ENCODE results near the gene SHC2. TPM values are rescaled to one million over a fixed set of nuclear protein-coding genes. Genes with fewer than 3 reads are reported as not detected.
"Not testable (repeated sequence)": the region's sequence is repeated elsewhere in the genome, so short reads cannot be mapped to it uniquely, and the experiment has no call there.

Gene SHC2
- total RNA-seq, 1 experiment from 2014 or later, result not detected

DNA sequence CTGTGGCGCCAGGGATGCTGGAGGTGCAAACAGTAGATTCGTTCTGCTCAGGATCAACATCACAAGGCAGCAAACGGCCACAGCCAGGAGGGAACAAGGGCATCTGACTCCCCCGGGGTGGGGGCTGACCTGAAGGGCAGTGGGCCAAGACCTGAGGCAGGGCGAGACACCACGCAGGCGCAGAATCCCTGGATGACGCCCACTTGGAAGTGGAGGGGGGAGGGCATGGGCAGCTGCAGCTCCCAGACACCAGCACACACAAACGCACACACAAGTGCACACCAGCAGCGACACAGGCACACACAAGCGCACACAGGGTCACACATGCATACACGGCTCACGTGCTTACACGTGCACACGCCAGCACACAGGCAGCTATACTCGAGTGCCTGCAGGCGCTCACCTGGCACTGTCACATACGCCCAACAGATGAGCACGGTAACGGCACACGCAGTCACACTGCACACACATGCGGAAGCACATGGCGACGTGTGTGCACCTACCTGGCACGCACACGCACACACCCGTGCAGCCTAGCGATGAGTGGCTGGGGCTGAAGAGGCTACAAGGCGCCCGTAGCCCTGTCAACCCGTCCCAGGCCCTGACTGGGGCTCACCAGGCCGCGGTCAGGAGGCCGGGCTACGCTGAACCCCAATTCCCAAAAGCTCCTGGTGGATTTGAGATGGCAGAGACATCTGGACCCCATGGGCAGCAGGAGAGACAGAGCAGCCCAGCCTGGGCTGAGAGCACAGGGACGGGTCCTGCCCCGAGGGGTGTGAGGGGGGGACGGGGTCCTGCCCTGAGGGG is 57.4 kb downstream of the SHC2 start:
- H3K4me1 ChIP-seq (replicated peaks), result no peaks in the 10 kb centered on the region
- DNase-seq (ENCODE audit: low read depth in 1 of 2, low spot score in 2 of 2), result no peak
- H3K27ac ChIP-seq, result no peak overlapping the region
- H3K9me3 ChIP-seq (replicated peaks), result no peaks in the 10 kb centered on the region; the same call in none of the 2 replicates
- H3K36me3 ChIP-seq, result no peaks in the 10 kb centered on the region
- no peak overlapping the region for H3K4me3 ChIP-seq
- H3K27me3 ChIP-seq (replicated peaks), result peaks cover 51% of the 10 kb centered on the region

DNA sequence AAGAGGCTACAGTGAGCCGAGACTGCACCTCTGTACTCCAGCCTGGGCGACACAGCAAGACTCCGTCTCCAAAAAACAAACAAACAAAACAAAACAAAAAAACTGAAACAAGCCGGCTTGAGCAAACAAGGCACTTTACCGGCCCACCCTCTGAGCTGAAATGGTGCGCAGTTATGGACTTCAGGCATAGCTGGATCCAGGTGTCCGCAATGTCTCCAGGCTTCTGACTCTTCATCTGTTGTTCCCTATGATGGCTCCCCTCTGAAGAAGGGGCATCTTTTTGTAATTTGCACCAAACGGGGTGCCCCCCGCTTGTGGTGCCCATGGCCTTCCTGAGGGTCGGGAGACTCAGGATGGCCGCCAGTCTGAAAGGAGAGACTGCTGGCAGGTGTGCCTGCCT is 58.0 kb downstream of the SHC2 start:
- Histone ChIP-seq H3K27me3 (replicated peaks) (peaks cover 45% of the 10 kb centered on the region), H3K27ac (no peak overlapping the region), H3K4me3 (no peak overlapping the region), H3K36me3 (no peaks in the 10 kb centered on the region), H3K9me3 (replicated peaks) (no peaks in the 10 kb centered on the region; the same call in none of the 2 replicates), H3K4me1 (replicated peaks) (no peaks in the 10 kb centered on the region)
- no peak for DNase-seq (ENCODE audit: low read depth in 1 of 2, low spot score in 2 of 2)

DNA sequence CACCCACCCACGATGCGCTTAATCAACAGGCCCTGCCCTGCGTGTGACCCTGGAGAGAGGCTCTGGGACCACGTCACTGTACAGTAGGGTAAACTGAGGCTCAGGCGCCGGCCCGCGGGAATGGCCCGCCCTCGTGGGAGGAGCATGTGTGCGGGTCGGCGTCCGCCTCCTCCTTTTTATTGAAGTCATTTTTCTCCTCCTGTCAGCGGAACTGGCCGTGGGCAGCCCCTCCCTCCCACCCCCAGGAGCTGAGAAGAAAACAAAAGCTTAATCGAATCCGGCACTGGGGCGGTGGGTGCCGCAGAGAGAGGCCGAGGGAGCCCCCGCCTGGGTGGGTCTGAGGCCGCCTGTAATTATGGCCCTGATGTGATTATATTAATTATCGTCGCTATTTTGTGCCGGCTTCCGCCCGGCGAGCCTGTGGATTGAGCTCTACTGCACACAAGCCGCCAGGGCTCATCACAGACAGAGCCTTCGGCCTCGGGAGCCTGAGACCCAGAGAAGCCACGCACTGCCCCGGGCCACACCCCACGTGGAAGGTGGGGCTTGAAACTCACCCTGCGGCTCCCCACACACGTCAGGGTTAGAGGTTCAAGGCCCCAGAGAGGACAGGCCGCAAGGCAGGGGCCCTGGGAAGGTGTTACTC is 58.8 kb downstream of the SHC2 start:
- Histone ChIP-seq H3K27me3 (replicated peaks) (peaks cover 37% of the 10 kb centered on the region), H3K4me3 (no peak overlapping the region), H3K9me3 (replicated peaks) (no peaks in the 10 kb centered on the region; the same call in none of the 2 replicates), H3K27ac (no peak overlapping the region), H3K4me1 (replicated peaks) (no peaks in the 10 kb centered on the region), H3K36me3 (no peaks in the 10 kb centered on the region)
- DNase-seq (ENCODE audit: low read depth in 1 of 2, low spot score in 2 of 2), result no peak

DNA sequence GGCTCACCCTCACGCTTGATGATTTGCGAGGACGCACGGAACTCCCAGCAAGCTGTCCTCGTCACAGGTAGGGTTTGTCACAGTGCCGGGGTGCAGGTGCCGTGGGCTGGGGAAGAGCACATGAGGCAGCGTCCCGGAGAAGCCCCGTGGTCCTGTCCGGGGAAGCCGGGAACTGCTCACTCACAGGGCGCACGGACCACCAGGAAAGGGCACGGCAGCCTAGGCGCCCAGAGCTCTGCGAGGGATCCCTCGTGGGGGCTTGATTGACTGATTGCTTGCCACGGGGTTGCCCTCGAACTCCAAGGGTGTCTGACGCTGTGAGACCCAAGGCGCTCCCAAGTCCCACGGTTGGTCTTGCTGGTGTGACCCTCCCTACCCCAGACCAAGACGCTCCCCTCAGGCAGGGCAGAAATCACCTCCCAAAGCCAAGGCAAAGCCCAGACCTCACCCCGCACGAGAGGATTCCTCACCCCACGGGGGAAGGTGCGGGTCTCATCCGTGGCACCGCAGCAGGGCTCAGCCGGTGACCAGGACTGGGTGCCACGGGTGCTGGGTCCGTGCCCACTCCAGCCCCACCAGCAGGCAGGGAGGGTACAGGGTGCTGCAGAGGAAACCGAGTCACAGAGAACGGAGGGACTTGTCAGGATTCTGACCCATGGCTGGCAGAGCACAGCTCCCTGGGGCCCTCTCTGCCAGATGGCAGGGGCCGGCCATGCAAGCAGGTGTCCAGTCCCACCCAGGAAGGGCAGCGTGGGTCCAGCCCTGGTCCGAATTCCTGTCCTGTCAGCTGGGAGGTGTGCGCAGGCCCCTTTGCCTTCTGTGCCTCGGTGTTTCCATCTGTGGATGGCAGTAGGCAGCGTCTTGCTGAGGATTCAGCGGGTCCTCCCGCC is 59.6 kb downstream of the SHC2 start:
- Histone ChIP-seq H3K27me3 (replicated peaks) (peaks cover 29% of the 10 kb centered on the region), H3K9me3 (replicated peaks) (no peaks in the 10 kb centered on the region; the same call in none of the 2 replicates), H3K27ac (no peak overlapping the region), H3K4me3 (no peak overlapping the region), H3K36me3 (no peaks in the 10 kb centered on the region), H3K4me1 (replicated peaks) (no peaks in the 10 kb centered on the region)
- DNase-seq (ENCODE audit: low read depth in 1 of 2, low spot score in 2 of 2), result no peak

DNA sequence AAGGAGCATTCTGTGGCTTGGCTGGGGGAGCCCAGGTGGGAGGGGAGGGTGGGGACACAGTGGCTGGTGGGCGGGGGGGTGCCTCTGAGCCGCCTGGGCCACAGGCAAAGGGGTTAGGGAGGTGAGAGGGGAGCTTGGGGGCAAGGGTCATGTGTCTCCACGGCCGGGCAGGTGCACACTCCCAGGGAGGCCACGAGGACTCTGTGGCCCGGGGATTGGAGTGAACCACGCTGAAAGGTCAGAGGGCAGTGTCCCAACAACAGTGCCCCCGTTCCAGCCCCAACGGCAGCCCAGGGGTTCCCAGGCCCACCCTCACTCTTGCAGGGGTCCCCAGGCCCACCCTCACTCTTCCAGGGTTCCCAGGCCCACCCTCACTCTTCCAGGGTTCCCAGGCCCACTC is 61.5 kb downstream of the SHC2 start:
- H3K27ac ChIP-seq, result no peak overlapping the region
- no peaks in the 10 kb centered on the region for H3K4me1 ChIP-seq (replicated peaks)
- DNase-seq (ENCODE audit: low read depth in 1 of 2, low spot score in 2 of 2), result no peak
- no peak overlapping the region for H3K4me3 ChIP-seq
- H3K36me3 ChIP-seq, result no peaks in the 10 kb centered on the region
- H3K9me3 ChIP-seq (replicated peaks), result no peaks in the 10 kb centered on the region; the same call in none of the 2 replicates
- peaks cover 17% of the 10 kb centered on the region for H3K27me3 ChIP-seq (replicated peaks)

DNA sequence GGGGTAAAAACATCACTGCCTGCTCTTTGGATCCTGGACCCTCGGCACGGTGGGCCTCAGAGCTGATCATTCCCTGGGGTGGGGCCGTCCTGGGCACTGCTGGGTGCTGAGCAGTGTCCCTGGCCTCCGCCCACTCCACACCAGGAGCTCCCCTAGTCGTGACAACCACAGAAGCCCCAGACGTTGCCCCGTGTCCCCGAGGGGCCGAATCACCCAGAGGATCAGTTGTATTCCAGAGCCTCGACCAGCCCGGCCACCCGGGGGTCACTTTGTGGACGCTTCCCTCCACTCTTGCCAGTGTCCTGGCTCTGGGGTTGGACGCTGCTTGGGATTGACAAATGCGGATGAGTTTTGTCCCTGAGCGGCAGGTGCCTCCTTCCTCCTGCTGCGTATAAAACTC is 62.1 kb downstream of the SHC2 start:
- H3K27me3 ChIP-seq (replicated peaks), result peaks cover 17% of the 10 kb centered on the region
- no peaks in the 10 kb centered on the region for H3K4me1 ChIP-seq (replicated peaks)
- no peaks in the 10 kb centered on the region; the same call in none of the 2 replicates for H3K9me3 ChIP-seq (replicated peaks)
- H3K4me3 ChIP-seq, result no peak overlapping the region
- no peak overlapping the region for H3K27ac ChIP-seq
- no peak for DNase-seq (ENCODE audit: low read depth in 1 of 2, low spot score in 2 of 2)
- no peaks in the 10 kb centered on the region for H3K36me3 ChIP-seq

DNA sequence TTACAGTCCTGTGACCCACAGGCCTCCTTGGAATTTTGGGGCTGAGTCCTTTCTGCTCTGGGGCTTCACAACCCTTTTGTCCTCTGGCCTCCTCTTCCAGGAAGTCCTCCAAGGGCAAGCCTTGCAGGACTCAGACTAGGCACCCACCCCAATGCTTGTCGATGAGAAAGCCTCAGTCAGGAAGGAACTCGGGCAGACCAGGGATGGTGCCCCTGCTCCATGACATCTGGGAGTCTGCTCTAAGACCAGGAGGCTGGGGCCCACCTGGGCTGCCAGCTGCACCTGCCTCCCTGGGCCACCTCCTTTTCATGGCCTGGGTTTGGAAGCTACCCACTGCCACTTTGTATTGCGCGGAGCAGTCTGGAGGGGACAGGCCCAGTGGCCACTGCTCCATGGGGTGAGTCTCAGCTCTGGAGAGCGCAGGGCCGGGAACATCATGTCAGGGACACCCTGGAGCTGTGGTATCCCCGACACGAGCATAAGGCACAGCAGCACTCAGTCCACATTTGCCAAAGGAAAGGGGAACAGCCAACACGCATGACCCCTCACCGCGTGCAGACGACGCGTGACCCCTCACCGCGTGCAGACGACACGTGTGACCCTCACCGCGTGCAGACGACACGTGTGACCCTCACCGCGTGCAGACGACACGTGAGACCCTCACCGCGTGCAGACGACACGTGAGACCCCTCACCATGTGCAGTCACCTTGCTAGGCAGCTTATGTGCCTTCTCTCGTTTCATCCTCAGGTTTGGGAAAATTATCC is 62.7 kb downstream of the SHC2 start:
- no peak overlapping the region for H3K27ac ChIP-seq
- H3K9me3 ChIP-seq (replicated peaks), result no peaks in the 10 kb centered on the region; the same call in none of the 2 replicates
- H3K4me1 ChIP-seq (replicated peaks), result no peaks in the 10 kb centered on the region
- no peaks in the 10 kb centered on the region for H3K36me3 ChIP-seq
- H3K27me3 ChIP-seq (replicated peaks), result peaks cover 12% of the 10 kb centered on the region
- DNase-seq (ENCODE audit: low read depth in 1 of 2, low spot score in 2 of 2), result no peak
- no peak overlapping the region for H3K4me3 ChIP-seq

DNA sequence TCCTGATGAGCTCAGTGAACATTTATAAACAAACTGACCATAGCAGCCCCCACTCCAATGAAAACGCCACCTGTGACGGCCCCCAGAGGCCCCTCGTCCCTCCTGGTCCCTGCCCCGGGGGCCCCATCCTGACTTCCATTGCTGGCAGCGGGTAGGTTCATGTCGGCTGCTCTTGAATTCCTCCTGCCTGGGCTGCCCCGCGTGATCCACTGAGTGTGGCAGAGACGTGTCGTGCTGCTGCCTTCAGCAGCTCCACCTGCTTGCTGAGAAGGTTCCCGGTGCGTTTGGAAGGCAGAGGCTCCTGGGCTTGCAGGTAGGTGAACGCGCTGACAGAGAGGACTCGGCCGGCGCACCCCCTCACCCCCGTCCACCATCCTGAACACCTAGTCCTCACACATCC is 63.5 kb downstream of the SHC2 start:
- H3K36me3 ChIP-seq, result no peaks in the 10 kb centered on the region
- no peak for DNase-seq (ENCODE audit: low read depth in 1 of 2, low spot score in 2 of 2)
- H3K27ac ChIP-seq, result no peak overlapping the region
- H3K27me3 ChIP-seq (replicated peaks), result peaks cover 4% of the 10 kb centered on the region; the same call in 1 of the 2 replicates
- no peak overlapping the region for H3K4me3 ChIP-seq
- no peaks in the 10 kb centered on the region for H3K4me1 ChIP-seq (replicated peaks)
- no peaks in the 10 kb centered on the region; the same call in none of the 2 replicates for H3K9me3 ChIP-seq (replicated peaks)

DNA sequence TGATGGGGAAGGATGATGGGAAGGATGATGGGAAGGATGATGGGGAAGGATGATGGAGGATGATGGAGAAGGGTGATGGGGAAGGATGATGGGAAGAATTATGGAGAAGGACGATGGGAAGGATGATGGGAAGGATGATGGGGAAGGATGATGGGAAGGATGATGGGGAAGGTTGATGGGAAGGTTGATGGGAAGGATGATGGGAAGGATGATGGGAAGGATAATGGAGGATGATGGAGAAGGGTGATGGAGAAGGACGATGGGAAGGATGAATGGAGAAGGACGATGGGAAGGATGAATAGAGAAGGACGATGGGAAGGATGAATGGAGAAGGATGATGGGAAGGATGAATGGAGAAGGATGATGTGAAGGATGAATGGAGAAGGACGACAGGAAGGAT is 65.4 kb downstream of the SHC2 start:
- Histone ChIP-seq H3K9me3 (replicated peaks) (peaks cover 3% of the 10 kb centered on the region; the same call in 1 of the 2 replicates), H3K27me3 (replicated peaks) (no peaks in the 10 kb centered on the region), H3K27ac (no peak overlapping the region), H3K4me1 (replicated peaks) (no peaks in the 10 kb centered on the region), H3K36me3 (no peaks in the 10 kb centered on the region), H3K4me3 (no peak overlapping the region)
- DNase-seq (ENCODE audit: low read depth in 1 of 2, low spot score in 2 of 2), result no peak

DNA sequence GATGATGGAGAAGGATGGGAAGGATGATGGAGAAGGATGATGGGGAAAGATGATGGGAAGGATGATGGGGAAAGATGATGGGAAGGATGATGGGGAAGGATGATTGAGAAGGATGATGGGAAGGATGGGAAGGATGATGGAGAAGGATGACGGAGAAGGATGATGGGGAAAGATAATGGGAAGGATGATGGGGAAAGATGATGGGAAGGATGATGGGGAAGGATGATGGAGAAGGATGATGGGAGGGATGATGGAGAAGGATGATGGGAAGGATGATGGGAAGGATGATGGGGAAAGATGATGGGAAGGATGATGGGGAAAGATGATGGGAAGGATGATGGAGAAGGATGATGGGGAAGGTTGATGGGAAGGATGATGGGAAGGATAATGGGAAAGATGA is 66.0 kb downstream of the SHC2 start:
- not testable (repeated sequence) for H3K27ac ChIP-seq; H3K27me3 ChIP-seq (replicated peaks)

DNA sequence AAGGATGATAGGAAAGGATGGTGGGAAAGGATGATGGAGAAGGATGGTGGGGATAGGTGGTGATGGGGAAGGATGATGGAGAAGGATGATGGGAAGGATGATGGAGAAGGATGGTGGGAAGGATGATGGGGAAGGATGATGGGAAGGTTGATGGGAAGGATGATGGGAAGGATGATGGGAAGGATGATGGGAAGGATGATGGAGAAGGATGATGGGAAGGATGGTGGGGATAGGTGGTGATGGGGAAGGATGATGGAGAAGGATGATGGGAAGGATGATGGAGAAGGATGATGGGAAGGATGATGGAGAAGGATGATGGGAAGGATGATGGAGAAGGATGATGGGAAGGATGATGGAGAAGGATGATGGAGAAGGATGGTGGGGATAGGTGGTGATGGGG is 67.3 kb downstream of the SHC2 start:
- H3K36me3 ChIP-seq; H3K4me3 ChIP-seq; H3K4me1 ChIP-seq (replicated peaks); H3K27ac ChIP-seq; H3K27me3 ChIP-seq (replicated peaks); DNase-seq (ENCODE audit: low read depth in 1 of 2, low spot score in 2 of 2); H3K9me3 ChIP-seq (replicated peaks): not testable (repeated sequence)

More for the DNA sequence above, 66.0 kb downstream of the SHC2 start:
- H3K36me3 ChIP-seq; H3K9me3 ChIP-seq (replicated peaks); H3K4me1 ChIP-seq (replicated peaks); DNase-seq (ENCODE audit: low read depth in 1 of 2, low spot score in 2 of 2); H3K4me3 ChIP-seq: not testable (repeated sequence)

DNA sequence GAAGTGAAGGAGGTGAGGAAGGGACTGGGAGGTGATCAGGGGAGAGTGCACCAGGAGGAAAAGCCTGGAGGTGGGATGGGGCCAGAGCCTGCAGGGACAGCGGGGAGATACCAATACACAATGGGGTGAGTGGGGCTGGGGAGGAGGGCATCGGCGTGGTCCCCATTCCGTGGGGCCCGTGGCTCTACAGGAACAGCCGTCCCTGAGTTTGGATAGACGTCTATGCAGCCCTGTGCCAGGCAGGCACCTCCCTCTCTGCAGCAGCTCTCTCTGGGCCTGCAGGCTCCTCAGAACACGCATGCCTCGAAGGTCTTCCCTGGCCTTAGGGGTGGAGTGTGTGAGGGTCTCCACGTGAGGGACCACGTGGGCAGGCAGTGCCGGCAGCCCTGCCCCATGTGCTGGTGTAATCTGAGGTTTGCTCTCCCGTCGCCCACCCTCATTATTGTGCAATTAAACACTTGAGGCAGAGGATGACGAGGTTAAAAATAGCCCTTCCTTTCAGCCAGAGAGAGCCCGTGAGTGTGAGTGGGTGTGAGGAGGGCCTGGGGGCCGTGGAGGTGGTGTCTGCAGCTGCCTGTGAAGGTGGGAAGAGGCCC is 68.4 kb downstream of the SHC2 start:
- Histone ChIP-seq H3K27ac (no peak overlapping the region), H3K27me3 (replicated peaks) (no peaks in the 10 kb centered on the region), H3K36me3 (no peaks in the 10 kb centered on the region), H3K9me3 (replicated peaks) (peaks cover 3% of the 10 kb centered on the region; the same call in 1 of the 2 replicates), H3K4me3 (no peak overlapping the region), H3K4me1 (replicated peaks) (no peaks in the 10 kb centered on the region)
- no peak for DNase-seq (ENCODE audit: low read depth in 1 of 2, low spot score in 2 of 2)
